Type B pancreatic cell (in vitro differentiated cells): ENCODE data around the gene ZNF775. TPM values are rescaled to one million over a fixed set of nuclear protein-coding genes. Genes with fewer than 3 reads are reported as not detected.
A peak's percentile ranks its signal among the peaks of the same experiment; 100 is the strongest.

Experiments used
- DNase-seq: peaks from one replicate; pipeline ENCODE4 v3.0.0; 2021; ENCODE audit warnings: mixed read lengths; ENCODE audit not compliant: unreplicated experiment; ENCODE audit errors: extremely low spot score
- H3K27ac Mint-ChIP-seq: 2 replicates; pipeline ENCODE4 v1.8.0; 2021; ENCODE audit warnings: mild to moderate bottlenecking, mixed read lengths
- H3K27me3 Mint-ChIP-seq: 2 replicates; pipeline ENCODE4 v1.8.0; 2021; ENCODE audit warnings: mixed read lengths
- H3K36me3 Mint-ChIP-seq: 2 replicates; pipeline ENCODE4 v1.8.0; 2021; ENCODE audit warnings: mixed read lengths
- H3K4me1 Mint-ChIP-seq: one replicate; pipeline ENCODE4 v1.8.0; 2021; ENCODE audit warnings: mixed read lengths; ENCODE audit not compliant: unreplicated experiment
- H3K4me3 Mint-ChIP-seq: 2 replicates; pipeline ENCODE4 v1.8.0; 2021; ENCODE audit warnings: mild to moderate bottlenecking, mixed read lengths
- H3K9me3 Mint-ChIP-seq: 2 replicates; pipeline ENCODE4 v1.8.0; 2021; ENCODE audit warnings: mixed read lengths
- CTCF ChIP-seq: fragments of 200-600 bp; sonication (generic); conservative IDR thresholded peaks from 2 replicates; pipeline ENCODE4 v1.5.0; 2021; ENCODE audit warnings: antibody characterized with exemption, mild to moderate bottlenecking
- total RNA-seq: library from RNA; stranded (reverse); gene quantifications from 2 replicates; pipeline ENCODE4 v1.2.1, GENCODE V29; 2021; ENCODE audit warnings: low replicate concordance

ZNF775 gene
- total RNA-seq, 1 donor from 2014 or later: 12.3 TPM

- H3K36me3 Mint-ChIP-seq: peaks cover 14% of the 10 kb centered on the region
- H3K27ac Mint-ChIP-seq: no peak overlapping the region
- TF ChIP-seq CTCF: no peak
- DNase-seq: no peak
- H3K27me3 Mint-ChIP-seq: no peaks in the 10 kb centered on the region
- H3K4me1 Mint-ChIP-seq: peaks cover 53% of the 10 kb centered on the region
- no peak overlapping the region for H3K4me3 Mint-ChIP-seq
- H3K9me3 Mint-ChIP-seq: no peaks in the 10 kb centered on the region
Measured at GRCh38 chr7:150398965-150399320, 19.8 kb downstream of the ZNF775 start.

- no peak overlapping the region for H3K27ac Mint-ChIP-seq
- peaks cover 14% of the 10 kb centered on the region for H3K36me3 Mint-ChIP-seq
- no peaks in the 10 kb centered on the region for H3K9me3 Mint-ChIP-seq
- H3K27me3 Mint-ChIP-seq: no peaks in the 10 kb centered on the region
- peak overlapping the region; percentile 60 for H3K4me3 Mint-ChIP-seq
- H3K4me1 Mint-ChIP-seq: peaks cover 59% of the 10 kb centered on the region
- DNase-seq: no peak
- no peak for TF ChIP-seq CTCF
Measured at GRCh38 chr7:150399421-150400007, 20.4 kb downstream of the ZNF775 start.

GRCh38 chr7:150400008-150400787 lies 21.1 kb downstream of the ZNF775 start:
- no peak for DNase-seq
- Mint-ChIP-seq H3K36me3 (peaks cover 14% of the 10 kb centered on the region), H3K4me3 (peak overlapping the region; percentile 60), H3K27ac (peak overlapping the region; percentile 39), H3K4me1 (peaks cover 56% of the 10 kb centered on the region), H3K9me3 (no peaks in the 10 kb centered on the region), H3K27me3 (no peaks in the 10 kb centered on the region)
- no peak for TF ChIP-seq CTCF

GRCh38 chr7:150400788-150401423 lies 21.8 kb downstream of the ZNF775 start:
- Mint-ChIP-seq H3K4me1 (peaks cover 61% of the 10 kb centered on the region), H3K27ac (peak overlapping the region; percentile 74)

GRCh38 chr7:150401424-150401790 lies 22.3 kb downstream of the ZNF775 start:
- Mint-ChIP-seq H3K4me3 (peak overlapping the region; percentile 60), H3K27me3 (no peaks in the 10 kb centered on the region), H3K36me3 (peaks cover 14% of the 10 kb centered on the region), H3K27ac (peak overlapping the region; percentile 74), H3K9me3 (no peaks in the 10 kb centered on the region), H3K4me1 (peaks cover 66% of the 10 kb centered on the region)
- no peak for DNase-seq
- no peak for TF ChIP-seq CTCF

More at GRCh38 chr7:150400788-150401423, 21.8 kb downstream of the ZNF775 start:
- H3K27me3 Mint-ChIP-seq: no peaks in the 10 kb centered on the region
- DNase-seq: no peak
- H3K9me3 Mint-ChIP-seq: no peaks in the 10 kb centered on the region
- TF ChIP-seq CTCF: no peak
- H3K36me3 Mint-ChIP-seq: peaks cover 14% of the 10 kb centered on the region
- H3K4me3 Mint-ChIP-seq: peak overlapping the region; percentile 60
